Endometrial microvascular endothelial cells (primary cell): ENCODE results near the gene SCLY. TPM values are rescaled to one million over a fixed set of nuclear protein-coding genes. Genes with fewer than 3 reads are reported as not detected.

Experiments
- in situ Hi-C: cut with HindIII; loops from 2 replicates; pipeline ENCODE4 v1.10.0; 2017; ENCODE audit warnings: low sequenced_read_pairs, low pct_unique_long_range_greater_than_20kb; ENCODE audit errors: inconsistent ontology term
- total RNA-seq: library from RNA; depleted of rRNA; stranded (reverse); fragments of >200 nt; gene quantifications from one replicate; pipeline ENCODE4 v1.2.3, GENCODE V29; 2015; ENCODE audit errors: inconsistent ontology term

SCLY gene
- total RNA-seq, 1 donor from 2014 or later, result 40.5 TPM

- in situ Hi-C loops, result no loop called here
These were observed 31.8 kb downstream of the SCLY start for GRCh38 chr2:238092486-238093035.

- in situ Hi-C loops, result no loop called here
These were observed 32.7 kb downstream of the SCLY start for GRCh38 chr2:238093181-238094140.

- in situ Hi-C loops, result no loop called here
These were observed 33.7 kb downstream of the SCLY start for GRCh38 chr2:238094438-238095022.

GRCh38 chr2:238095143-238095542 is 34.3 kb downstream of the SCLY start:
- in situ Hi-C loops, result no loop called here

- in situ Hi-C loops, result no loop called here
These were observed 35.7 kb downstream of the SCLY start for GRCh38 chr2:238096311-238097011.

- in situ Hi-C loops, result no loop called here
These were observed 36.6 kb downstream of the SCLY start for GRCh38 chr2:238097201-238097987.

- in situ Hi-C loops, result no loop called here
These were observed 37.4 kb downstream of the SCLY start for GRCh38 chr2:238097988-238098871.

- in situ Hi-C loops, result no loop called here
These were observed 38.3 kb downstream of the SCLY start for GRCh38 chr2:238098901-238099713.

- in situ Hi-C loops, result no loop called here
These were observed 38.9 kb downstream of the SCLY start for GRCh38 chr2:238099714-238100048.

- in situ Hi-C loops, result no loop called here
These were observed 39.4 kb downstream of the SCLY start, which contains the start of gene ESPNL for GRCh38 chr2:238100049-238100820. Gene ESPNL, plus strand, starts transcription at chr2:238100340. Its CDS starts 80 bp downstream, at chr2:238100420.

GRCh38 chr2:238100821-238101771 is 40.3 kb downstream of the SCLY start:
- in situ Hi-C loops, result no loop called here

- in situ Hi-C loops, result no loop called here
These were observed 41.4 kb downstream of the SCLY start for GRCh38 chr2:238101891-238102841.

GRCh38 chr2:238102865-238103264 is 42.1 kb downstream of the SCLY start:
- in situ Hi-C loops, result no loop called here
